Panc1 (cell line): ENCODE results near the gene MARK4. TPM values are rescaled to one million over a fixed set of nuclear protein-coding genes. Genes with fewer than 3 reads are reported as not detected.
"Not testable (repeated sequence)": the region's sequence is repeated elsewhere in the genome, so short reads cannot be mapped to it uniquely, and the experiment has no call there.

Source experiments
- ATAC-seq: fragments of 200-7000 bp; cut with Tn5 transposase; 2 replicates; pipeline ENCODE4 v1.9.1; 2020; ENCODE audit warnings: mild to moderate bottlenecking, moderate library complexity
- BruUV-seq: library from RNA; stranded (reverse); fragments of 400-500 nt; replicated peaks from 2 replicates; lab custom pipeline; 2021; lab: Mats Ljungman, UMichigan
- CTCF ChIA-PET: fragments of 300-600 bp; sonication (Branson Sonifier 250); formaldehyde crosslinking; loops from one replicate; lab custom pipeline; 2022; ENCODE audit warnings: antibody characterized with exemption; lab: Charles Lee
- POLR2A ChIA-PET: fragments of 300-600 bp; sonication (Branson Sonifier 250); formaldehyde crosslinking; loops from one replicate; lab custom pipeline; 2022; ENCODE audit warnings: antibody characterized with exemption; lab: Charles Lee
- DNase-seq: peaks from one replicate; pipeline ENCODE4 v3.0.0-alpha.2; 2010; ENCODE audit warnings: low read depth, low spot score
- H3K27ac ChIP-seq: 2 replicates; pipeline ENCODE4 v1.5.1; 2011; ENCODE audit warnings: mild to moderate bottlenecking, low read length, inconsistent platforms
- H3K27me3 ChIP-seq: fragments of 200-500 bp; sonication (Bioruptor generic); 2 replicates; pipeline ENCODE4 v1.6.0; 2014; ENCODE audit warnings: low read length, inconsistent platforms; ENCODE audit not compliant: control insufficient read depth, insufficient read depth
- H3K36me3 ChIP-seq: fragments of 200-500 bp; sonication (Bioruptor generic); 2 replicates; pipeline ENCODE4 v1.5.1; 2014; ENCODE audit warnings: inconsistent platforms, mild to moderate bottlenecking, low read length, moderate library complexity; ENCODE audit not compliant: control insufficient read depth, insufficient read depth
- H3K4me1 ChIP-seq: 2 replicates; pipeline ENCODE4 v1.5.1; 2011; ENCODE audit warnings: inconsistent platforms, mild to moderate bottlenecking, low read length, moderate library complexity; ENCODE audit not compliant: control insufficient read depth, insufficient read depth
- H3K4me3 ChIP-seq, 2 experiments: 2 replicates each; pipeline ENCODE4 v1.5.1; 2011 to 2012; ENCODE audit warnings: low read depth in 2 of 2, low read length in 2 of 2, mild to moderate bottlenecking in 2 of 2, inconsistent platforms in 1 of 2, moderate library complexity in 1 of 2
- H3K9me3 ChIP-seq: fragments of 200-500 bp; sonication (Bioruptor generic); 2 replicates; pipeline ENCODE4 v1.5.1; 2014; ENCODE audit warnings: low read depth, mild to moderate bottlenecking, inconsistent platforms, low read length, moderate library complexity; ENCODE audit not compliant: control insufficient read depth, insufficient read depth
- POLR2AphosphoS5 ChIP-seq: IDR thresholded peaks from 2 replicates; pipeline ENCODE4 v1.6.1; 2012; ENCODE audit warnings: mild to moderate bottlenecking, low read depth, low read length, moderate library complexity
- SIN3A ChIP-seq: IDR thresholded peaks from 2 replicates; pipeline ENCODE4 v1.6.1; 2012; ENCODE audit warnings: low read depth, mild to moderate bottlenecking, low read length, moderate library complexity, borderline replicate concordance; ENCODE audit not compliant: insufficient read depth
- TCF7L2 ChIP-seq: IDR thresholded peaks from 2 replicates; pipeline ENCODE4 v1.6.1; 2011; ENCODE audit warnings: mild to moderate bottlenecking, low read depth, low read length, inconsistent platforms
- in situ Hi-C: cut with HindIII; loops from 2 replicates; pipeline ENCODE4 v1.10.0; 2016; ENCODE audit warnings: low sequenced_read_pairs, low pct_unique_long_range_greater_than_20kb
- intact Hi-C: fragments of 100-400 bp; cut with micrococcal nuclease; formaldehyde crosslinking; loops from one replicate; pipeline ENCODE4 v1.10.0; 2022; ENCODE audit not compliant: unreplicated experiment
- total RNA-seq: library from RNA; stranded (reverse); gene quantifications from one replicate; pipeline ENCODE4 v1.2.1, GENCODE V29; 2021; ENCODE audit not compliant: unreplicated experiment
- TF ChIP-seq, protein P1 (sequence below), 2 experiments: IDR thresholded peaks; 2 replicates each; pipeline ENCODE4 v1.6.1; 2011 to 2012; ENCODE audit warnings: low read depth in 2 of 2, control low read depth in 1 of 2, low read length in 1 of 2, mild to moderate bottlenecking in 1 of 2, moderate library complexity in 1 of 2; ENCODE audit not compliant: insufficient read depth in 1 of 2
- TF ChIP-seq, protein P2 (sequence below): fragments of 450-650 bp; IDR thresholded peaks from 2 replicates; pipeline ENCODE4 v1.5.1; 2017; ENCODE audit warnings: mild to moderate bottlenecking

Gene MARK4
- total RNA-seq, 1 experiment from 2014 or later: 21.6 TPM

DNA sequence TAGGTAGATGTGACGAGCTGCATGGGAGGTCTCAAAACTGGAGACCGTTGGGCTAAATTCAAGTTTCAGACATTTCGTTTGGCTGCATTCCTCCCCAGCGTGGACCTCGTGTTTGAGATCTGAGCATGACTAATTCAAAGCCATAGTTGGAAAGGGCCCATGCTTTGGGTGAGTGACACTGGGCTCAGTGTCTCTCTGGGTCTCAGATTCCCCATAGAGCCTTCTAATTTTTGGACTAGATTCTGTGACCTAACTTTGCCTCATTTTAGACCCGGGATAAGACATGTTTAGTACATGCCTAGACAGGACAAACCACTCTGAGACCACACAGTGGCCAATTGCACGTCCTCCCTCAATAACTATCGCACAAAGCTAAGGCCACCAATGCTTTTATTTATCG, 55.0 kb downstream of the MARK4 start:
- H3K4me3 ChIP-seq: no peak overlapping the region
- no peaks in the 10 kb centered on the region for H3K9me3 ChIP-seq
- H3K27ac ChIP-seq: no peak overlapping the region
- POLR2A ChIA-PET: no interaction called here
- DNase-seq: no peak
- H3K4me1 ChIP-seq: no peaks in the 10 kb centered on the region
- no peaks in the 10 kb centered on the region for H3K27me3 ChIP-seq
- no TSS peak for BruUV-seq
- in situ Hi-C loops (no loop called here), intact Hi-C loops (no loop called here)
- CTCF ChIA-PET: interaction anchor here (0.9 kb wide), 1 partner anchor 20 kb away, joined by 3 read pairs; no protein-coding TSS in a partner anchor
- ATAC-seq: no peak
- no peak for TF ChIP-seq TCF7L2
- no peaks in the 10 kb centered on the region for H3K36me3 ChIP-seq

DNA sequence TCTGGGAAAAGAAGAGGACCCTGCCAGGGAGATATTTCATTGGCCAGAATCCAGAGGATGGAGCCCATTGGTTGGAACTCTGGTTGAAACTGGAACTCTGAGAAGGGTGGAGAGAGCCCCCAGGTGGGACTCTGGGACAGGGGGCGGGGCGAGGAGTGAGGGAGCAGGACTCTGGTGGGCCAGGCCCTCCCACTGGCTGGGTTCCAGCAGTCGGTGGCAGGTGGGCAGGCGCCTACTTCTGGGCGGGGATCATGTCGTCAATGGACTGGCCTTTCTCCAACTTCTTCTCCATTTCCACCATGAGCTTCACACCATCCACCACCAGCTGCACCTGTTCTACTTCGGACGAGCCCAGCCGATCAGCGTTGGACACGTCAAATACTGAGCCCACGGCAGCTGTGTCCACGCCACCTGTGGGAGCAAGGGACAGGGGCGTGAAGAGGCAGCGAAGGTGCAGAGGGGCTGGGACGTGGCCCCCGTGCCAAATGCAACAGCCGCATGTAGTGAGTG, 55.5 kb downstream of the MARK4 start:
- no peak for TF ChIP-seq SIN3A
- TF ChIP-seq POLR2AphosphoS5: no peak
- TF ChIP-seq, protein P1, sequence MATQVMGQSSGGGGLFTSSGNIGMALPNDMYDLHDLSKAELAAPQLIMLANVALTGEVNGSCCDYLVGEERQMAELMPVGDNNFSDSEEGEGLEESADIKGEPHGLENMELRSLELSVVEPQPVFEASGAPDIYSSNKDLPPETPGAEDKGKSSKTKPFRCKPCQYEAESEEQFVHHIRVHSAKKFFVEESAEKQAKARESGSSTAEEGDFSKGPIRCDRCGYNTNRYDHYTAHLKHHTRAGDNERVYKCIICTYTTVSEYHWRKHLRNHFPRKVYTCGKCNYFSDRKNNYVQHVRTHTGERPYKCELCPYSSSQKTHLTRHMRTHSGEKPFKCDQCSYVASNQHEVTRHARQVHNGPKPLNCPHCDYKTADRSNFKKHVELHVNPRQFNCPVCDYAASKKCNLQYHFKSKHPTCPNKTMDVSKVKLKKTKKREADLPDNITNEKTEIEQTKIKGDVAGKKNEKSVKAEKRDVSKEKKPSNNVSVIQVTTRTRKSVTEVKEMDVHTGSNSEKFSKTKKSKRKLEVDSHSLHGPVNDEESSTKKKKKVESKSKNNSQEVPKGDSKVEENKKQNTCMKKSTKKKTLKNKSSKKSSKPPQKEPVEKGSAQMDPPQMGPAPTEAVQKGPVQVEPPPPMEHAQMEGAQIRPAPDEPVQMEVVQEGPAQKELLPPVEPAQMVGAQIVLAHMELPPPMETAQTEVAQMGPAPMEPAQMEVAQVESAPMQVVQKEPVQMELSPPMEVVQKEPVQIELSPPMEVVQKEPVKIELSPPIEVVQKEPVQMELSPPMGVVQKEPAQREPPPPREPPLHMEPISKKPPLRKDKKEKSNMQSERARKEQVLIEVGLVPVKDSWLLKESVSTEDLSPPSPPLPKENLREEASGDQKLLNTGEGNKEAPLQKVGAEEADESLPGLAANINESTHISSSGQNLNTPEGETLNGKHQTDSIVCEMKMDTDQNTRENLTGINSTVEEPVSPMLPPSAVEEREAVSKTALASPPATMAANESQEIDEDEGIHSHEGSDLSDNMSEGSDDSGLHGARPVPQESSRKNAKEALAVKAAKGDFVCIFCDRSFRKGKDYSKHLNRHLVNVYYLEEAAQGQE (IDR thresholded peaks at IDR 0.05; ENCODE audit: insufficient read depth in 1 of 2, low read depth in 2 of 2, low read length in 1 of 2): no peak
- TF ChIP-seq, protein P2, sequence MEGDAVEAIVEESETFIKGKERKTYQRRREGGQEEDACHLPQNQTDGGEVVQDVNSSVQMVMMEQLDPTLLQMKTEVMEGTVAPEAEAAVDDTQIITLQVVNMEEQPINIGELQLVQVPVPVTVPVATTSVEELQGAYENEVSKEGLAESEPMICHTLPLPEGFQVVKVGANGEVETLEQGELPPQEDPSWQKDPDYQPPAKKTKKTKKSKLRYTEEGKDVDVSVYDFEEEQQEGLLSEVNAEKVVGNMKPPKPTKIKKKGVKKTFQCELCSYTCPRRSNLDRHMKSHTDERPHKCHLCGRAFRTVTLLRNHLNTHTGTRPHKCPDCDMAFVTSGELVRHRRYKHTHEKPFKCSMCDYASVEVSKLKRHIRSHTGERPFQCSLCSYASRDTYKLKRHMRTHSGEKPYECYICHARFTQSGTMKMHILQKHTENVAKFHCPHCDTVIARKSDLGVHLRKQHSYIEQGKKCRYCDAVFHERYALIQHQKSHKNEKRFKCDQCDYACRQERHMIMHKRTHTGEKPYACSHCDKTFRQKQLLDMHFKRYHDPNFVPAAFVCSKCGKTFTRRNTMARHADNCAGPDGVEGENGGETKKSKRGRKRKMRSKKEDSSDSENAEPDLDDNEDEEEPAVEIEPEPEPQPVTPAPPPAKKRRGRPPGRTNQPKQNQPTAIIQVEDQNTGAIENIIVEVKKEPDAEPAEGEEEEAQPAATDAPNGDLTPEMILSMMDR: no peak
- TF ChIP-seq TCF7L2: no peak
- Histone ChIP-seq H3K27ac (no peak overlapping the region), H3K9me3 (no peaks in the 10 kb centered on the region), H3K4me1 (no peaks in the 10 kb centered on the region), H3K36me3 (no peaks in the 10 kb centered on the region), H3K4me3 (no peak overlapping the region), H3K27me3 (no peaks in the 10 kb centered on the region)
- no TSS peak for BruUV-seq
- POLR2A ChIA-PET: no interaction called here
- in situ Hi-C loops: no loop called here
- ATAC-seq (no peak), DNase-seq (no peak)
- intact Hi-C loops: no loop called here
- CTCF ChIA-PET: interaction anchor here (0.9 kb wide), 1 partner anchor 20 kb away, joined by 3 read pairs; no protein-coding TSS in a partner anchor

DNA sequence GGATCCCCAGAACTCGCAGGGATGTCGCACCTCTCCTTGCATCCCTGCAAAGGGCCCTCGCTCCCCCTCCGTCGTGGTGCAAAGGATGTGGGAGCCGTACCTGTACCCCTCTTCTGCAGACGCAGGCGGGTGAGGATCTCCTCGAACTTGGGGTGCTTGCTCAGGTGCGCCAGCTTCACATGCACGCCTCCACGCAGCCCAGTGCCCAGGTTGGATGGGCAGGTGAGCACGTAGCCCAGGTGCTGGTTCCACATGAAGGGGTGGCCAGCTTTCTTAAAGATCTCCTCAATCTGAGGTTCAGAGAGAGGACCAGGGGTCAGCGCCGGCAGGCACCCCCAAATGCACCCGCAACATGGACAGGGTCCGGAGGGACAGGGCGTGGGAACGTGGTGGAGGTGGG, 56.3 kb downstream of the MARK4 start:
- H3K36me3 ChIP-seq: no peaks in the 10 kb centered on the region
- ChIA-PET CTCF (no interaction called here), POLR2A (no interaction called here)
- intact Hi-C loops: no loop called here
- no TSS peak for BruUV-seq
- no peak overlapping the region for H3K27ac ChIP-seq
- H3K4me1 ChIP-seq: no peaks in the 10 kb centered on the region
- ATAC-seq: no peak
- no peaks in the 10 kb centered on the region for H3K9me3 ChIP-seq
- in situ Hi-C loops: no loop called here
- no peak overlapping the region for H3K4me3 ChIP-seq
- no peak for DNase-seq
- H3K27me3 ChIP-seq: no peaks in the 10 kb centered on the region
- TF ChIP-seq SIN3A: no peak
- TF ChIP-seq TCF7L2: no peak
- TF ChIP-seq POLR2AphosphoS5: no peak
- TF ChIP-seq, protein P1 (IDR thresholded peaks at IDR 0.05; ENCODE audit: insufficient read depth in 1 of 2, low read depth in 2 of 2, low read length in 1 of 2): no peak
- TF ChIP-seq, protein P2: no peak

DNA sequence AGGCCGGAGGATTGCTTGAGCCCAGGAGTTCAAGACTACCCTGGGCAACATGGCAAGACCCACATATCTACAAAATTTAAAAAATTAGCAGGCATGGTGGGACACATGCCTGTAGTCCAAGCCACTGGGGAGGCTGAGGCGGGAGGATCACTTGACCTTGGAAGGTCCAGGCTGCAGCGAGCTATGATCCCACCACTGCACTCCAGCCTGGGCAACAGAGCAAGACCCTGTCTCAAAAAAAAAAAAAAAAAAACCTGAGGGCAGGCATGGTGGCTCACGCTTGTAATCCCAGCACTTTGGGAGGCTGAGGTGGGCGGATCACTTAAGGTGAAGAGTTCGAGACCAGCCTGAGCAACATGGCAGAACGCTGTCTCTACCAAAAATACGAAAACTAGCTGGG, 58.3 kb downstream of the MARK4 start:
- in situ Hi-C loops, H3K36me3 ChIP-seq, H3K4me1 ChIP-seq, ATAC-seq, POLR2A ChIA-PET, BruUV-seq, H3K27ac ChIP-seq, DNase-seq, H3K9me3 ChIP-seq, intact Hi-C loops, CTCF ChIA-PET, H3K27me3 ChIP-seq, H3K4me3 ChIP-seq: not testable (repeated sequence)
